ENCODE data around the gene ITPR3. TPM values are rescaled to one million over a fixed set of nuclear protein-coding genes. Genes with fewer than 3 reads are reported as not detected.

The ITPR3 gene
- total and polyA plus RNA-seq, 4 donors, result 36.7 to 89.5 (median 44.4) TPM

DNA sequence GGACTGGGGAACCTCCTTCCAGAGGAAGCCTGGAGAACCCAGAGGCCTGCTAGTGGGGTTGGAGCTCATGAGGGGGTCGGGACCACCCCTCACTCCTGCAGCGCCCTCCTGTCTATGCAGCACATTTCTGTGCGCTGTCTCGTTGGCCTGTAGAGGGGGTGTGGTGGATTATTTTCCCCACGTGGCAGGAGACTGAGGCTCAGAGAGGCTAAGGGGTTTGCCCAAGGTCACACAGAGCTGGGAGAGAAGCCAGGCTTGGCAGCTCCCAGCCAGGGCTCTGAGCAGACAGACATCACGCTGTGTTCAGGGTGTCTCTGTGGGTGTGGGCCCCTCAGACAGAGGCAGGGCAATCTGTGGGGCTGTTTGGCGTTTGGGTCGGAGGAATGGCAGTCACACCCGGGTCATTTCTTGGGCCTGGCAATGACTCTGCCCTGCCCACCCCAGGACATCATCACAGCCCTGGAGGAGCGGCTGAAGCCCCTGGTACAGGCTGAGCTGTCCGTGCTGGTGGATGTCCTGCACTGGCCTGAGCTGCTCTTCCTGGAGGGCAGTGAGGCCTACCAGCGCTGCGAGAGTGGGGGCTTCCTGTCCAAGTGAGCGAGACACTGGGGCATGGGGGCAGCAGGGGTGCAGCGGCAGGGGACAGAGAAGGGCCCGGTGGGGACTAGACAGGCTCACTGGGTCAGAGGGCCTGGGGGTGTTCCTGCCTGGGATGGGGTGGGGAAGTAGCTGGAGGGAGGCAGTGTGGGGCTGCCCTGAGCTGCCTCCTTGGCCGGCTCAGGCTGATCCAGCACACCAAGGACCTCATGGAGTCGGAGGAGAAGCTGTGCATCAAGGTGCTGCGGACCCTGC, 62.7 kb downstream of the ITPR3 start:
- Histone ChIP-seq H3K9ac (ENCODE audit: insufficient read depth in 1 of 2, low read length in 2 of 2) (no peak overlapping the region), H3K27me3 (ENCODE audit: control insufficient read depth in 3 of 3, insufficient read depth in 3 of 3, low read length in 2 of 3) (peaks cover 0 to 2% (median 0%) of the 10 kb centered on the region in 3 donors), H3K4me1 (ENCODE audit: control insufficient read depth in 5 of 5, insufficient read depth in 5 of 5, low read length in 5 of 5) (no peaks in the 10 kb centered on the region), H3K4me3 (no peak overlapping the region), H3K36me3 (ENCODE audit: control insufficient read depth in 4 of 4, insufficient read depth in 4 of 4, low read length in 4 of 4) (peaks cover 0 to 82% (median 16%) of the 10 kb centered on the region in 4 donors), H3K9me3 (ENCODE audit: control insufficient read depth in 4 of 4, insufficient read depth in 3 of 4, low read length in 3 of 4) (no peaks in the 10 kb centered on the region), H3K27ac (ENCODE audit: low read depth in 1 of 2, low read length in 1 of 2) (no peak overlapping the region)
- 88% methylated on average over 19 of the region's 19 CpGs for WGBS, 2 donors
- ATAC-seq (ENCODE audit: insufficient read depth, low FRiP score) (no peak), DNase-seq (no peak)
- TF ChIP-seq, protein P1, sequence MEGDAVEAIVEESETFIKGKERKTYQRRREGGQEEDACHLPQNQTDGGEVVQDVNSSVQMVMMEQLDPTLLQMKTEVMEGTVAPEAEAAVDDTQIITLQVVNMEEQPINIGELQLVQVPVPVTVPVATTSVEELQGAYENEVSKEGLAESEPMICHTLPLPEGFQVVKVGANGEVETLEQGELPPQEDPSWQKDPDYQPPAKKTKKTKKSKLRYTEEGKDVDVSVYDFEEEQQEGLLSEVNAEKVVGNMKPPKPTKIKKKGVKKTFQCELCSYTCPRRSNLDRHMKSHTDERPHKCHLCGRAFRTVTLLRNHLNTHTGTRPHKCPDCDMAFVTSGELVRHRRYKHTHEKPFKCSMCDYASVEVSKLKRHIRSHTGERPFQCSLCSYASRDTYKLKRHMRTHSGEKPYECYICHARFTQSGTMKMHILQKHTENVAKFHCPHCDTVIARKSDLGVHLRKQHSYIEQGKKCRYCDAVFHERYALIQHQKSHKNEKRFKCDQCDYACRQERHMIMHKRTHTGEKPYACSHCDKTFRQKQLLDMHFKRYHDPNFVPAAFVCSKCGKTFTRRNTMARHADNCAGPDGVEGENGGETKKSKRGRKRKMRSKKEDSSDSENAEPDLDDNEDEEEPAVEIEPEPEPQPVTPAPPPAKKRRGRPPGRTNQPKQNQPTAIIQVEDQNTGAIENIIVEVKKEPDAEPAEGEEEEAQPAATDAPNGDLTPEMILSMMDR (IDR thresholded peaks at IDR 0.05; ENCODE audit: control extremely low read depth, extremely low read depth), result no peak

DNA sequence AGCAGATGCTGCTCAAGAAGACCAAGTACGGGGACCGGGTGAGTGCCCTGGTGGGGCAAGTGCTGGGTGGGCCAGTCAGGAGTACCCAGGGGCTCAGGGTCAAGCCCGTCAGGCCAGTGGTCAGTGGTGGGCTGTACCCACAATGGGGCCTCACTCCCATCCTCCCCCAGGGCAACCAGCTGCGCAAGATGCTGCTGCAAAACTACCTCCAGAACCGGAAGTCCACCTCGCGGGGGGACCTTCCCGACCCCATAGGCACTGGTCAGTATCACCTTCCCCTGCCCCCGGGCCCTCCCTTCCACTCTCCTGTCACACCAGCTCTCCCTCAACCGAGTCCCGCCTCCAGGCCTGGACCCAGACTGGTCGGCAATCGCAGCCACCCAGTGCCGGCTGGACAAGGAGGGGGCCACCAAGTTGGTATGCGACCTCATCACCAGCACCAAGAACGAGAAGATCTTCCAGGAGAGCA, 63.3 kb downstream of the ITPR3 start:
- no peak overlapping the region for H3K9ac ChIP-seq (ENCODE audit: insufficient read depth in 1 of 2, low read length in 2 of 2)
- no peaks in the 10 kb centered on the region for H3K4me1 ChIP-seq (ENCODE audit: control insufficient read depth in 5 of 5, insufficient read depth in 5 of 5, low read length in 5 of 5)
- 93 to 98% methylated on average over 16 of the region's 16 CpGs for WGBS, 2 donors
- no peak overlapping the region for H3K27ac ChIP-seq (ENCODE audit: low read depth in 1 of 2, low read length in 1 of 2)
- no peaks in the 10 kb centered on the region for H3K9me3 ChIP-seq (ENCODE audit: control insufficient read depth in 4 of 4, insufficient read depth in 3 of 4, low read length in 3 of 4)
- TF ChIP-seq, protein P1 (IDR thresholded peaks at IDR 0.05; ENCODE audit: control extremely low read depth, extremely low read depth), result no peak
- H3K4me3 ChIP-seq, result no peak overlapping the region
- DNase-seq (no peak), ATAC-seq (ENCODE audit: insufficient read depth, low FRiP score) (no peak)
- peaks cover 0 to 2% (median 0%) of the 10 kb centered on the region in 3 donors for H3K27me3 ChIP-seq (ENCODE audit: control insufficient read depth in 3 of 3, insufficient read depth in 3 of 3, low read length in 2 of 3)
- peaks cover 0 to 83% (median 18%) of the 10 kb centered on the region in 4 donors for H3K36me3 ChIP-seq (ENCODE audit: control insufficient read depth in 4 of 4, insufficient read depth in 4 of 4, low read length in 4 of 4)

DNA sequence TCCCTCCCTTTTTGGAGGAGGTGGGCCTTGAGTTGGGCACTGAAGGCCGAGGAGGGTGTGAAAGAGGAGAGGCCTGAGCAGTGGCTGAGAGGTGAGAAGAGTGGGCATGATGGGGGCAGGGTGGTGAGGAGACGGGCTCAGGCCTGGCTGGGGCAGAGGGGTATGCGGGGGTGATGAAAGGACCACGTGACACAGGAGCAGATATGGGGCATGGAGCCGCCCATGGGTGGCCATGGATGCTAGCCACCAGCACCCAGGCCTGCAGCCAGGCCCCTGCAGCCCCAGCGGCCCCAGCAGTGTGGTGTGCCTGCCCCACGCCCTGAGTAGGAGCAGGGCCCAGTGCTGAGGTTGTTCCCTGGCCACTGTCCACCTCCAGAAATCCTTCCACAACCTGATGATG, 63.9 kb downstream of the ITPR3 start:
- Histone ChIP-seq H3K9me3 (ENCODE audit: control insufficient read depth in 4 of 4, insufficient read depth in 3 of 4, low read length in 3 of 4) (no peaks in the 10 kb centered on the region), H3K9ac (ENCODE audit: insufficient read depth in 1 of 2, low read length in 2 of 2) (no peak overlapping the region), H3K27ac (ENCODE audit: low read depth in 1 of 2, low read length in 1 of 2) (no peak overlapping the region), H3K4me1 (ENCODE audit: control insufficient read depth in 5 of 5, insufficient read depth in 5 of 5, low read length in 5 of 5) (no peaks in the 10 kb centered on the region), H3K36me3 (ENCODE audit: control insufficient read depth in 4 of 4, insufficient read depth in 4 of 4, low read length in 4 of 4) (peaks cover 0 to 77% (median 17%) of the 10 kb centered on the region in 4 donors), H3K4me3 (no peak overlapping the region), H3K27me3 (ENCODE audit: control insufficient read depth in 3 of 3, insufficient read depth in 3 of 3, low read length in 2 of 3) (peaks cover 0 to 2% (median 0%) of the 10 kb centered on the region in 3 donors)
- DNase-seq (no peak), ATAC-seq (ENCODE audit: insufficient read depth, low FRiP score) (no peak)
- 94 to 98% methylated on average over 6 to 7 of the region's 7 CpGs for WGBS, 2 donors
- TF ChIP-seq, protein P1 (IDR thresholded peaks at IDR 0.05; ENCODE audit: control extremely low read depth, extremely low read depth), result no peak
